HG03558 (cell line): Measurements from ENCODE around the gene LPP.
A peak's percentile ranks its signal among the peaks of the same experiment; 100 is the strongest.

Experiments used
- ATAC-seq: cut with Tn5 transposase; IDR thresholded peaks from one replicate; pipeline ENCODE4 v1.9.1; 2021; ENCODE audit warnings: moderate number of reproducible peaks; ENCODE audit not compliant: unreplicated experiment; ENCODE audit errors: extremely low read depth

LPP gene

DNA sequence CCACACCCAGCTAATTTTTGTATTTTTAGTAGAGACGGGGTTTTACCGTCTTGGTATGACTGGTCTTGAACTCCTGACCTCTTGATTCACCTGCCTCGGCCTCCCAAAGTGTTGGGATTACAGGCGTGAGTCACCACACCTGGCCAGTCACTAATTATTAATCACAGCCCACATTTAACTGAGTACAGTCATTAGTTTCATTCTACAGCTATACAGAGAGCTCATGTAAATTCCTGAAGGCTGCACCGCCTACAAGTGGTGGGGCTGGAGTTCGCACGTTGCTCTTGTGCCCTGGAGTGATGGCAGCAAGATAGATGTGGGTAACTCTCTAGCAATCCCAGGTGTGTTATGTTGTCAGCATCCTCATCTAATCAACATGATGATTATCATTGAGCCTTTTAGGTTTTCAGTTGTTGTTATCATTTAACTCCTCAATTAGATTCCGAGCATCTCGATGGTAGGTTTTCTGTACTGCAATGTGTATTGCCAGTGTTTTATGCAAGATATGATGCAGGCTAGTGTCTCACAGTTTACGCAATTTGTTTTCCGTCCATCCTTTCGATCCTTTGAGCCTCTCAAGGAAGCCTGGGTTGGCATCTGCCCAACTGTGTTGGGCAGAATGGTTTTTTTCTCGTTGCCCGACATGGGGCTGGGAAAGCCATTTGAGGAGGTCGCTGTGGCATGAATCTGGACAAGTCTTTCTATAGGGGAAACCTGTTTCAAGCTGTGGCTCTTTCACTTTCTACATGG lies 216.3 kb downstream of the LPP start:
- no peak for ATAC-seq

- no peak for ATAC-seq
These were observed 224.8 kb downstream of the LPP start for GRCh38 chr3:188378786-188379185.

DNA sequence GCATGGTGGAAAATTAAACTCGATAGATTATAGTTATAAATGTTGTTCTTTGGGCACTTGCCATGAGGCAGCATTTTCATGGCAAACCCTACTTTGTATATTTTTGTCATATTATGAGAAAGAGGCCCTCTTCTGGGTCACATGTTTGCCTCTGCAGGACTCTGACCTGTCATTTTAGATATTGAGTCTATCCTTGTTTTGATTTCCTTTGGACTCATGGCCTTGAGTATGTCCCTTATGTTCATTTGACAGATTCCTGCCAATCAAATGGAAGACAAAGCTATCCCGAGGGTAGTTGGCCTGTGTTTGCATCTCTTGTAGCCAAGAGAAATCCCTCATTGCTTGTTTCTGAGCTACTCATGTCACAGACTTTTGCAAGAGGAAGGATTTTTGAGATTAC lies 226.3 kb downstream of the LPP start:
- ATAC-seq, result no peak

DNA sequence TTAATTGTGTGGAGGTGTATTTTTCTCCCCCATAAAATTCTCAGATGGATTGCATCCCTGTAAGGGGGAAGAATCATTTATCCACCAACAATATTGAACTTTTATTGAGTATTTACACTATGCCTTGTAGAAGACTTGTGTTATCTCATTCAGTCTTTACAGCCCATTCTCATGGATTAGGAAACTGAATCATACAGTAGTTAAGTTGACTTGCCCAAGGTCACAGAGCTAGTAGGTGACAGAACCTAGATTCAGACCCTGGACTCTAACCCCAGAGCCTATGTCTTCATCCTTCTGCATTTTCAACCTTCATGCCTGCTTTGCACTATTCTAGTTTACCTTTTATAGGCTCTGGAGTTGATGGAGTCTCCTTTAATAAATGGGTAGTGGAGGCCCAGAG lies 226.8 kb downstream of the LPP start:
- ATAC-seq, result no peak

- ATAC-seq, result no peak
These were observed 229.8 kb downstream of the LPP start for GRCh38 chr3:188383748-188384147.

- ATAC-seq, result no peak
These were observed 231.3 kb downstream of the LPP start for GRCh38 chr3:188385295-188385694.

GRCh38 chr3:188389711-188390342 lies 235.9 kb downstream of the LPP start:
- ATAC-seq, result peak; percentile 91

DNA sequence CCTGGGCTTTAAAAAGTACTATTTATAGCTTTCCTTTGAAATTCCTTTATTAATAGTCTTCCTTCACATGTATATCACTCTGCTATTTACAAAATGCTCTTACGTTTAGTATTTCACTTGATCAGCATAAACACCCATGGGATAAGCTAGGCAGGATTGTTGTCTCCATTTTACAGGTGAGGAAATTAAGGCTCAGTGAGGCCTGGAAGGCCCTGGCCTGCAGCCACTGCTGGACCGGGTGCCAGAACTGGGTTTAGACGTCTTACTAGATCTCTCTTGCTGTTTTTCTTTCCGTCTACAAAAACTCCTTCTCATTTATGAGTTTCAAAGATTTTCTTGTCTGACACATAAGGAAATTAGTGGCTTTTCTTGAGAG lies 236.4 kb downstream of the LPP start:
- ATAC-seq, result no peak

- ATAC-seq, result no peak
These were observed 237.0 kb downstream of the LPP start for GRCh38 chr3:188390775-188391443.

DNA sequence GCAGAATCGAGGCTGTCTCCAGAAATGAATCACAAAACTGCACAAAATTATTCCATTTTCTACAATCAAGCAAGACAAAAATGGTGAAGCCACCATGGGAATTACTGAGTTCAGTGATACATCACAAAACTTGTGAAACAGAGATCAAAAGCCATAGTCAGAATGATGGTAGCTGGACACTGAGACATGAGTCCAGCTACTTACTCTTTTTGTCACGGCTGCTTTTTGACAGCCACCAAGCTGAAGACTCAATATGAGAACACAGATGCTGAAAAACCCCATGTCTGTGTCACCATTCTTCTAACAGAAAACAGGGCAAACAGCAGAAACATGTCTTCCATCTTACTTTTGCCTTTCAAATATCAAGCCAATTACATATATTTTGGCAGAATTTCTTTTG lies 237.6 kb downstream of the LPP start:
- no peak for ATAC-seq

DNA sequence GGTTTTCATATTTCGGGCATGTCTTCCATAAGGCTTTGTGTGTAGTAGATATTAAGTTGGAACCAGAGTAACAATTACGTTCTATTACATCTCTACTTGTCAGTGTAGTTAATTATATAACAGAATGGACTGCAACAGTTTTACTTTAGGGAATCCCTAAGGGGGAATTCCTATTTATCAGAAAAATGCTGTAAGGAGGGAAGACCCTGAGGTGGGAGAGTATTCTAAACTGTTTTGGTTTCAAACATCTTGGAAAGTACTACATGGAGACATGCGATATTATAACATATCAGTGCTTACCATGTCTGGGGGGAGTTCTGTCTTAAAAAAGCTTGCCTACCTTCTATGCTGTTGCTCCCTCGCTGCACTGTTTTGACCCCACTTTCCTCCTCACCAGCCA lies 238.1 kb downstream of the LPP start:
- ATAC-seq, result no peak

GRCh38 chr3:188394623-188395022 lies 240.7 kb downstream of the LPP start:
- ATAC-seq, result no peak

- ATAC-seq, result no peak
These were observed 242.3 kb downstream of the LPP start for GRCh38 chr3:188396251-188396650.

DNA sequence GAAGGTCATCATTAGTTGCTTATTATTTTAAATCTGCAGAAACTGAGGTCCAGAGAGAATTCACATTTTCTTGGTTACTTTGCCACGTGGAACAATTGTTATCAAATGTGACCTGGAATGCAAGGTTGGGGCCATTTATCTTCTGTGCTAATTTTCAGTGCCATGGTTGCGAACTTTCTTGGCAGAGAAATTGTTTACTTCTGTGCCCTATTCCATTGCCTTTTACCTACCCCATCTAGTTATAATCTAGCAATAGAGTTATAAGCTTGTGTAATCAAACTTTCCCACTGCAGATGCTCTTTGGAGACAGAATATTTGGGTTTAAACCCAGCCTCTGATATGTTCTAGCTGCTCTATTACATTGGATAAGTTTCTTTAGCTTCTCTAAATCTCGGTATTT lies 242.9 kb downstream of the LPP start:
- no peak for ATAC-seq

GRCh38 chr3:188397766-188398705 lies 244.1 kb downstream of the LPP start:
- ATAC-seq, result no peak

- ATAC-seq, result peak; percentile 86
These were observed 246.7 kb downstream of the LPP start for GRCh38 chr3:188400494-188401243.

GRCh38 chr3:188401244-188401993 lies 247.5 kb downstream of the LPP start:
- no peak for ATAC-seq

DNA sequence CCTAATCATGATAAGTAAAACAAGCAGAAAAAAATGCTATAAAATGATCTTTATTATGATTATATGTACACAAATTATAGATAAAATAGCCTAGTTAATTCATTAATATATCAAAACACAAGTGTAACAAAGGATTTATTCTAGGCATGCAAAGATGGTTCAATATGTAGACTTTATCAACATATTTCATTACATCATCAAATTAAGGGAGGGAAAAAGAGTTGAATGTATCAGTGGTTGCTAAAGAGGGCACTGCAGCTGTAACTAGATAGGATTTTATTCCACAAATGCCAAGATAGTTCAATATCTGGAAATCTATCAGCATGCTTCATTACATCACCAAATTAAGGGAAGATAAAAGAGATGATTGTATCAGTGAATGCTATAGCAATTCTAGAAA lies 248.3 kb downstream of the LPP start:
- no peak for ATAC-seq

- no peak for ATAC-seq
These were observed 249.4 kb downstream of the LPP start for GRCh38 chr3:188403404-188403803.
